Right hindlimb (tissue), 1 donor: ENCODE results near the gene DGKA.
"Not testable (repeated sequence)": the region's sequence is repeated elsewhere in the genome, so short reads cannot be mapped to it uniquely, and the experiment has no call there.

Source experiments
- DNase-seq: peaks from one replicate; pipeline ENCODE4 v3.0.0-alpha.2; 2018

DGKA gene

DNA sequence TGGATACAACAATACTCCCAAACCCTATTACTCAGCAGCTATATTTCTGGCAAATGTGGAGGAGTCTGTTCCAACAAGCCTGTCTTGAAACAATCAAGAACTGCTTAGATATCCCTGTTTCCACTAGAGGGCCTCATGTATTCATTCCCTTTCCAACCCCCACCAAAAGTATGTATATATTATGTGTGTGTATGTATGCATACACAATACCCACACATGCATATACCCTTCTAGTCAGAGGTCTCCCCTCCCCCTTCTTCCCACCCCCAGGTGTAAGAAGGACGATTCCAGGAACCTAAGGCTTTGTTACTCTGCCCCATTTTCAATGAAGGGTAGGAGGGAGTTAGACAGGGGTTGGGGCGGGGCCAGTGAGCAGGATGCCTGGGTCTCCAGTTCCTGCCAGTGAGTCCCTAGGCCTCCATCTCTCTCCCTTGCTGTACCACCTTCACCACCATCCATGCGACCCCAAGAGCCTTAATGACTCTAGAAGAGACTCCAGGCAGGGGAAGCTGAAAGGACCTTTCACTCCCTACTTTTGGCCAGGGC, at the start of gene DGKA:
TSS of gene DGKA (plus strand) at position 392 of the 546 bp plus-strand sequence. CDS start 5,342 bp downstream, outside the sequence.
- DNase-seq = peak; percentile 53

DNA sequence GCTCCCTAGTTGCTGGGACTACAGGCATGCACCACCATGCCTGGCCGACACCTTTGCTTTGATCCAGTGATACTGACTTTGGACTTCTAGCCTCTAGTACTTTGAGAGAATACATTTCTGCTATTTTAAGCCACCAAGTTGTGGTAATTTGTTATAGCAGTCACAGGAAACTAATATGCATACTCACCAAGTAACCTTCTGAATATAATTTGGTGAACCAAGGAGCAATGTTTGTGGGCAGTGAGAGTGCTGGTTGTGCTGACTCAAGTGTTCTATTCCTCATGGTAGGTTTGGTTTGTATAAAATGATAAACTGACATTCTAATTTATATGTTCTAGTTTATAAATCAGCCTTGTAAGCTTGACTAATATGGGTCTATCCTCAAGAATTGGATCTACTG, 45.8 kb upstream of the DGKA start:
- DNase-seq = no peak

DNA sequence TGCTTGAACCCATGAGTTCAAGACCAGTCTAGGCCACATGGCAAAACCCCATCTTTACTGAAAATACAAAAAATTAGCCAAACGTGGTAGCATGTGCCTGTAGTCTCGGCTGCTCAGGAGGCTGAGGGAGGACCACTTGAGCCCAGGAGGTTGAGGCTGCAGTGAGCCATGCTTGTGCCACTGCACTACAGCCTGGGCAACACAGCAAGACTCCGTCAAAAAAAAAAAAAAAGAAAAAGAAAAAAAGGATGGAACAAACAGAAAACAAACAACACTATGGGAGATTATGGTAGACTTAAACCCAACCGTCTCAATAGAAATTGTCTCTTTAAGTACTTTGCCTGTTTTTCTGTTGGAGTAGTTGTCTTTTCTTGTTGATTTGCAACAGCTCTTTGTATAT, 39.7 kb upstream of the DGKA start:
- no peak for DNase-seq

DNA sequence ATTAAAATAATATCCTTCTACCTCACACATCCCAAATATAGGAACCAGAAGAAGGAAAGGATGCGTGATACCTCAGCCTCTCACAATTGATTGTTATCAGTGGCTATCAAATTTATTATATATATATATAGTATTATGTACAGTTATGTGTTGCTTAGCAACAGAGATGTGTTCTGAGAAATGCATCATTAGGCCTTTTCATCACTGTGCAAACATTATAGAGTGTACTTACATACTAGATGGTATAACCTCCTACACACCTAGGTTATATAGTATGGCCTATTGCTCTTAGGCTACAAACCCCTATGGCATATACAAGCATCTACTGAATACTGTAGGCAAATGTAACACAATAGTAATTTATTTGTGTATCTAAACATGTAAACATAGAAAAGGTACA, 37.2 kb upstream of the DGKA start:
- DNase-seq = no peak

DNA sequence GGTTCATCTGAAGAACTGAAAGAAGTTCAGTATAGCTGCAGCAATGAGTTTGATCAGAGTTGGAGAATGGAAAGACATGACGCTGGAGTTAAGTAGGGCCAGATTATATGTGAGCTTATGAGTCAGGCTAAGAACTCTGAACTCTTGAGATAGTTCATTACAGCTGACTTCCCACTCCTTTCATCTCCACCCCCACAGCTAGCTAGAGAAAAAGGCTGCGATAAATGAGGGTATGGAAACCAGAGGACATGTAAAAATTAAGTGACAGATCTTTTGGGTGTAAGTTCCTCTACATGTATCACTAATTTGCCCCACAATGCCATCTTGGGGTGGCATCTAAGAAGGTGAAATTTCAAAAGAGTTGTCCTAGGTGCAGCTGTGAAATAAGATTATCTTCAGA, 31.9 kb upstream of the DGKA start:
- DNase-seq = no peak

DNA sequence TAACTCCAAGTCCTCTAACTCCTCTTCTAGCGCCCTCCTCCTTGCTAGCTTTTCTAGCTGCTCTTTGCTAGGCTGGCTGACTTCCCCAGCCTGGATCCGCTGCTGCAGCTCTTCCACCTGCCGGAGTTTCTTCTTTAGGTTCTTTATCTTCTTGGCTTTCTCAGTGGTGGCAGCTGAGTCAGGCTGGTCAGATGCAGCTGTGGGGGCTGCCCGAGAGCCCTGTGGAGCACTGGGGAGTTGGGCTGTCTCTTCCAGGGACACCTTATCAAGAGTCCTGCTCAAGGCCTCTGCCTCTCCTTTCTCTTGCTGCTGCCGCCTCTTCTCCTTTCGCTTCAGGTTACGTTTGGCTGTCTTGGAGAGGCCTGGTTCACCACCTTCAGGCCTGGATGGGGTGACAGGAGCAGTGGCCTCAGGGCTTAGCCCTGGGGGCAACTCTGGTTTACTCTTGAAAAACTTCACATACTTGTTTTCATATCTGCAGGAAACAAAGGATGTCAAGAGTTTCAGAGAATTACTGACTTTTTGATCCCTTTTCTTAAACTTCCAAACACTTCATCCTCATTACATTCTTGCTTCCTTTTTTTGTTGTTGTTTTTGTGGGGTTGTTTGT, 29.0 kb upstream of the DGKA start:
- DNase-seq = no peak

DNA sequence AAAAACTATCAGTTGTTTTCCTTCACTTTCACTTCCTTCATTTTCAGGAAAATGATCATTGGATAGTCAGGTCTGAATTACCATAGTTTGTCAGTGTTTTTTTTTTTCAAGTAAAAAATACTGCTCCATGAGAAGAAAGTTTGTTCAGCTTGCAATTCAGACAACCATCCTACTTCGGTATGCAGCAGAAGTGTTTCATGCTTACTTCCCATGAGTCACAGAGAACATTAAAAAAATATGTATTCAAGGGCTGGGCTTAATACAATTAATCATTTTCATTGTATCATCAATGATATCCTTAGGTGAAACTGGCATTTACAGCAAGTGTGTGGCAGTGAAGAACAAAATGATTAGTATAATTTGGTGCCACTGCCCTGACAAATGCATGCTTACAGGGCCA, 24.9 kb upstream of the DGKA start:
- no peak for DNase-seq

DNA sequence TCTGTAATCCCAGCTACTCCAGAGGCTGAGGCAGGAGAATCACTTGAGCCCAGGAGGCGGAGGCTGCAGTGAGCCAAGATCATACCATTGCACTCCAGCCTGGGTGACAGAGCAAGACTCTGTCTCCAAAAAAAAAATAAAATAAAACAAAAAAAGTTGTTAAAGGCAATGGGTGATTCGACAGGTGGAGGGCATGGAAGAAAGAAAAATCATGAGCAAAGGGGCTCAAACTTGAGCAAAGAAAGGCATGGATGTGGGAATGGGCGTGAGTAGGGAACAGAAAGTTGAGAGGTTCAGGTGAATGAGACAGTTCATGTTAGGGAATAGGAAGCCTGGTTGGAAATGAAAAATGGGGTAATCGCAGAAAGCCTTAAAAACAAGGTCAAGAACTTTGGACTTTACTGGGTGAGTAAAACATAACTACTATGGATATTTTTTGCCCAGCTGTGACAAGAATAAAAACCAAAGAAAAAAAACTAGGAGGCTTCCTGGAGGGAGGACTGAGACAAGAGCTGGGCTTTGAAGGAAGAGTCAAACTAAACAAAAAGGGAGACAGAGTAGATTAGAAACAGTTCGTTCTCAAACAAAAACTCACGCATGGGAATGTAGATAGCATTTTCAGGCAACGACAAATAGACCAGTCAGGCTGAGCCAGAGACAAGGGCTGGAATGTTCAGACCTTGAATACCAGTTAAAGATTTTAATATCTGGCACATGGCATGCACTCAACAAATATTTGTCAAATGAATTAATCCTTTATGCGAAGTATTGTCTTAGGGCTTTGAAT, 22.0 kb upstream of the DGKA start:
- no peak for DNase-seq

DNA sequence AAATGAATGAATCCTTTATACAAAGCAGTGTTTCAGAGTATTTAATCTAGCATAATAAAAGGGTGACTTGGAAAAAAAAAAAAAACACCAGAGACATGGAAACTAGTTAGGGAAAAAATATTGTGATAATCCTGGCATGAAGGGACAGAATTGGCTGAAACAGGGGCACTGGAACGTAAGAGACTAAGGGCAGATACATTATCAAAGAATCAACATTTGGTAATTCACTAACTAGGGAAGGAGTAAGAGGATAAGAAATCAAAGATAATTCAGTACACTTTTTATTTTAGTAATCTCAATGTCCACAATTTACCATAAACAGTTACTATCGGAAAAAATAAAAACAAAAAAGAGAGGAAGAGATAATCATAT, 21.5 kb upstream of the DGKA start:
- DNase-seq = no peak

DNA sequence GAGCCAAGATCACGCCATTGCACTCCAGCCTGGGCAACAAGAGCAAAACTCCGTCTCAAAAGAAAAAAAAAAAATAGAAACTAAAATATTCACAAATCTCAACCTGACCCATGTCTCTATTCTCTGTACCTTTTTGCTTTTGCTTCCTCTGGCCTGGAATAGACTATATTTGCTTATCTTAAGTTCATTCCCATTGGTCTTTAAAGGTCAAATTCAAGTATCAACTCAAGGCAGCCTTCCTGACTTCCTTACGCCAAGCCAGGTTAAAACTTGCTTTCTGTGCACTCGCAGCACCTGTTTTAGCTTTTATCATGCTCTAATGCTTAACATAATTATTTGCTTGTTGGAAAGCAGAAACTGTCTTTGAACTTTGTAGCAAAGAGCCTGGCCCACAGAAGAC, 18.1 kb upstream of the DGKA start:
- DNase-seq = no peak

DNA sequence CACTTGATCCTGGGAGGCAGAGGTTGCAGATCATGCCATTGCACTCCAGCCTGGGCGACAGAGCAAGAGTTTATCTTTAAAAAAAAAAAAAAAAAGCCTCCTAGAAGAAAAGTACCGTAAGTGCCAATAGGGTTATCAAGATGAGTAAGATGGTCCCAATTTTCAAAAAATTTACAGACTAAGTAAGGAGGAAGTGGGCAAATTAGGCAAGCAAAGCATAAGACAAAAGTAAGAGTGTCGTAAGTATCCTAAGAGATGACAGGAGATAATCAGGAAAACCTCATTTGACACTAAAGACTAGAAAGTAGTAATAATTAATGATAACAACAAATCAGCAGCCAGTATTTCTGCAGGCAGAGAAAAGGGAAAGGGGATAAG, 15.5 kb upstream of the DGKA start:
- DNase-seq = no peak

DNA sequence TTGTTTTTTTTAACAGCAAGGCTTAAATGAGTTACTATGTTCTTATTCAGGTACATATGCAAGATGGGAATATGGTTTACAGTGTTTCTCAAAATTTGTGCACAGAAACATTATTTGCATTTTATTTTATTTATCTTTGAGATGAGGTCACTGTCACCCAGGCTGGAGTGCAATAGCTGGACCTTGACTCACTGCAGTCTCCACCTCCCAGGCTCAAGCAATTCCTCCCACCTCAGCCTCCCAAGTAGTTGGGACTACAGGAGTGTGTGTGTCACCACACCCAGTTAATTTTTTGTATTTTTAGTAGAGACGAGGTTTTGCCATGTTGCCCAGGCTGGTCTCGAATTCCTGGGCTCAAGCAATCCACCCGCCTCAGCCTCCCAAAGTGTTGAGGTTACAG, 11.9 kb upstream of the DGKA start:
- DNase-seq = not testable (repeated sequence)

DNA sequence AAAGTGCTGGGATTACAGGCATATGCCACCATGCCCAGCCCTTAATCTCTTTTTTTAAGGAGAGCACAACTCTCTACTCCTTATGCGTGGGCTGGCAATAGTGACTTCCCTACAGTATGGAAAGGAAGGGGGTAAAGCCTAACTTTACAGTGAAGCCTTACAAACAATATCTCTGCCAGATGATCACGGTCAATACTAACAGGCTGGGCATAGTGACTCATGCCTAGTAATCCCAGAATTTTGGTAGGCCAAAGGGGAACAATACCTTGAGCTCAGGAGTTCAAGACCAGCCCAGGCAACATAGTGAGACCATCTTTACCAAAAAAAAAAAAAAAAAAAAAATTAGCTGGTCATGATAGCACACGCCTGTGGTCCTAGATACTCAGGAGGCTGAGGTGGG, 8.8 kb upstream of the DGKA start:
- no peak for DNase-seq

DNA sequence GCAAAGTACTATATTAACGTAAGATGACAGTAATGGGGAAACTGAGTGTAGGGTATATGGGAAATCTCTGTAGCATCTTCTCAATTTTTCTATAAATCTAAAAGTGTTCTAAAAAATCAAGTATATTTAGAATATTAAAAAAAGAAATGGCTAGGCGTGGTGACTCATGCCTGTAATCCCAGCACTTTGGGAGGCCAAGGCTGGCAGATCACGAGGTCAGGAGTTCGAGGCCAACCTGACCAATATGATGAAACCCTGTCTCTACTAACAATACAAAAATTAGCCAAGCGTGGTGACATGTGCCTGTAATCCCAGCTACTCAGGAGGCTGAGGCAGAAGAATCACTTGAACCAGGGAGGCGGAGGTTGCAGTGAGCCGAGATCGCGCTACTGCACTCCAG, 7.3 kb upstream of the DGKA start:
- DNase-seq = not testable (repeated sequence)

DNA sequence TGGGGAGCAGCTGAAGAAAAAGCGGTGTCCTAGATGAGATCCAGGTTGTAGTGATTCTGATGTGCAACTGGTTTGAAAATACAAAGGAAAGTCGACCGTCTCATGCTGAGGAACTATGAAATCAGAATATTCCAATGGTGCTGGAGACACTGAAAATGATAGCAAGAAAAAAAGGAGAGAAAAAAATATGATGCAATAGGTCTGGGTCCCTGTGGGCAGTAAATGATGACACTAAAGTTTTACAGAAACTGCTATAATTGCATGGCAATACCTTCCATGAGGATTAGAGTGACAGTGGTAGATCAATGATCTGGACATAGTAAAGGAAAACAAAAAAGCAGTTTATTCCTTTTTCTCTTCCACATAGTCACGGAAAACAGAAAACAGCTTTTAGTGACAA, 5.6 kb upstream of the DGKA start:
- no peak for DNase-seq

DNA sequence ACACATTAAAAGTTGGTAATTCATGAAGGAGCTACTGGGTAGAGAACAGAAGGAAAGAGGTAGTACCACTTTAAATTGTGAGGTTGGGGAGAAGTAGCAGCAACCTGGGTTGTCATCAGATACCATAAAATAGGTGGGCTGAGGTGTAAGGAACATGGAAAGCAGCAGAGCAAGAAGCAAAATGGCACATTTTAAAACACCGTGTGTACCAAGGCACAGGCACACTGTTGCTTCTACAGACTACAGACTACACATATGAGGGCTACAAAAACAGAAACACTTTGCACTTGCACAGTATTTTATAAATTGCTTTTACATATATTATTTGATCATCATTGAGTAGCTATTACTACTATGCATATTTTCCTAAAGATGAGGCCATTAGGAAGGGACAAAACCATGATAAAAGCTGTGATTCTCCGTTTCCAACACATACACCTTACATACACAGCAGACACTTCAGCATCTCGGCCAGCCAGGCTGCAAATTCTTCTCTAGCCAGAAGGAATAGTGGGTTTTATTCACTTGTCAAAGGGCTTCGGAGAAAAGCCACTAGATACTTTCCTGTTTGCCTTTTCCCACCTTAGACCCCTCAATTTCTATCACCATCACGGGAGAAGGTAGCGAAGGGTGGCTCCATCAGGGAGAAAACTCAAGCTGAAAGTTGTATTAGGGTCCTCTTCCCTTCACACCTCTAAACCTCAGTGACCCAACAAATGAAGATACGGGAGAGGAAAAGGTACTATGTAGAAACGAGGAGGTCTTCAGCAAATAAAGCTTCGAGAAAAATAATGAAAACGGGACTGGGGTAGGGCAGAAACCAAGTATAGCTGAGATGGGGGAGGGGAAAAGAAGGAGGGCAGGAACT, 4.9 kb upstream of the DGKA start:
- DNase-seq = no peak

DNA sequence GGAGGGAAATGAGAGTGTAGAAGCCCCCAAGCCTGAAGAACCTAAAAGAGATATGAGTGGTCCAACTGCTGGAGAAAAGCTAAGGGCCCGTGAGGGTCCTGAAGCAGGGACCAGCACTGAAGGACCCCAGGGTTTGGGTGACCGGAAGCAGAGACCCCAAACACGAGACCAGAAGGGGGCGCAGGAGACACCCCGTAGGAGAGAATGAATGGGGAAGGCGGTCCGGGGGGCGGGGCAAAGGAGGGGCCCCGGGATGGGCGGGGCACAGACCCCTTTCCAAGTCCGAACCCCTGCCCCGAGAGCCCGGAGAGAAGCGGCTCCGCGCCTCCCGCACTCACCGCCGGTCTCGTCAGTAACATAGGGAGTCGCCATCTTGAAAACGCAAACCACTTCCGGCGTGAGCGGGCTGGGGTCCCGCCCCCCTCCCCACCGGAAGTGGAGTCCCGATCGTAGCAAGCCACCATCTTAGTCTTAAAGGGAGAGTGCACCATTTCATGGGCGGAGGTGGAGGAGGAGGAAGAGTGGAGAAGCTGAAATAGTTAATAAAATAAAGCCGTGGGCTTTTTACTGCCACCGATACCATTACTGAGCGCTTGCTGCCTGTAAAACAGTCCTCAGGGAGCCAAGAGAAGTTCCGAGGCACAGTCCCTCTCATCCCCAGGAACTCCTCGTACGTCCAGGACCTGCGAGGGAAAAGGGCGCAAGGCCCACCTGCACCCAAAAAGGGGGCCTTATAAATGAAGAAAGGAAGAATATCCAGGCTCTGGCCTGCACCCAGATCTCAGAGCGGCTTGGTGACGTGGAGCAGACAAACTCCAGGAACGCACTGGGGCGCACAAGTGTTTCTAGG, 4.0 kb upstream of the DGKA start:
- DNase-seq = peak; percentile 96

DNA sequence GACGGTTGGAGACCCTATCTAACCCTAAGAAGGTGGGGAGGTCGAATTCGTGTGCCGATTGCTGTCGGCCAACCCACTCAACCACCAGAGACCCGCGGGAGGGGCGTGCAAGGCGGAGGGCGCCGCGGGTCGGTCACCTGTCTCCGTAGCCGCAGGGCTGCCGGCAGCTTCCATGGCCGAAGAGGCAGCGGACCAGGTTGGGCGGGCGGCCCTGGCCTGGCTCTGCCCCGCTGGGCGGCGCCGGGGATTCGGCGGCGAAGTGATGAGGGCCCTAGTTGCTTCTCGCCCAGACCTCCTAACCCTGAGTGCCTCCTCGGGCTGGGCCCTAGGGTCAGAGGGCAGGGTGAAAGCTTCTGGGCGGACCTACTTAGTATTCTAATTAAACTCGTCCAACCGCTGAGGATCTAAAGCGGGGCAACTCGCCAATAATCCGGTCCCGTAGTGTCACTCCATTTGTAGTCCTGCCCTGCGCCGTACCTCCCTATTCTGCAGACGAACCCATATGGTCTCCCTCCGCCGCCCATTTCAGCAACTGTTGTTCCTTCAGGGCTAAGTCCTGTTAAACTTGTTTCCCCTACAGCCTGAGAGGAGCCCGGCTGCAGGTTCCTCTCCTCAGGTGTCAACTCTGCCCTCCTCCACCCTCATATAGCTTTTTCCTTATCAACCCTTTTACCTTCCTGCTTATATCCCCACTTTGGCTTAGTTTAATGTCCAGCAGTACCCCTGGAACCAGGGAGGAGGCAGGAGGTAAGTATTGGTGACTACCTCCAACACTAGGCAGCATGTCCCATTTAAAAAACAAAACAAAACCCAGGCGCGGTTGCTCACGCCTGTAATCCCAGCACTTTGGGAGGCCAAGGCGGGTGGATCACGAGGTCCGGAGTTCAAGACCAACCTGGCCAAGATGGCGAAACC, 3.1 kb upstream of the DGKA start, which contains the start of gene PYM1:
TSS of gene PYM1 (minus strand) at position 307 of the 915 bp plus-strand sequence. CDS start at position 174, 133 bp downstream.
- DNase-seq = peak; percentile 77

DNA sequence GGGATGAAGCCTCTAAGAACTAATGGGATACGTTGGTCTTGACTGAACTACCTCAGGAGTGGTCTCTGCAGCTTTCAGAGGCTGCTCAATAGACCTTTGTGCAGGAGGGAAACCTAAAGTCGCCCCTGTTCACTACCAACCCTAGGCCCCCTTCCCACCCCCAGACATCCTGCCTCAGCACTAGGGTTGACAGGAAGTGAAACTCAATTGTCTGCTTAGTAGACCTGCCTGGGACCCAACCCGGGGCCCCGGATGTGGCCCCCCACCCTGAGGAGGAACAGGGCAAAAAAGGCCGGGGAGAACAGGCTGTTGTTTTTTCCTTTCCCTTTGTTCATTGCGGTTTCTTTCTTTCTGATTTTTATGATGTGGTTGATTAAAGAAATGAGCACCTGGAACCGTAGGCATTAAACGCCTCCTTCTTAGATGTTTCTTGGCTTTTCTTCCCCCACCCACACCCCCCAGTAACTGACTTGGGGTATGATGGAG, 1.6 kb upstream of the DGKA start:
- peak; percentile 30 for DNase-seq

DNA sequence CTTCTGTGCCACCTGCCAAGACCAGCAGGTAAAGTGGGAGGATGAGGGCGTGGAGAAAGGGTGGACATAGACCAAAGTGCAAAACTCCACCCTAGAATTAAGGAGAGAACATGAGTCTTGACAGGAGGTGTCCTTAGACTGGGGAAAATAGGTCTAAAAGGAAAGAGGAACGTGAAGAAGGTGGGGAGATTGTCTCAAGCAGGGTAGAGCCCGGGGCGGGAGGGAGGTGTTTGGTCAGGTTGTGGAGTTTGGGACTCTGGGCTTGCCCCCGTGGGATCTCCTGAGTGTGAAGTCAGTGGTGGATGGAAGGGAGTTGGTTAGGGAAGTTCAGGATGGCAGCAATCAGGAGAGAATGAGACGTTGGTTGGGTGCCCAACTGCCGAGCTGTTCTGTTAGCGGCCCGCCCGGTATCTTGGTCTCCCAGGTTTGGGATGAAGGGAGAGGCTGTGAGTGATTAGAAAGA, 386 bp downstream of the DGKA start:
- DNase-seq = peak; percentile 44
